ENCODE data around the gene NLGN4X.
"Not testable (repeated sequence)": the region's sequence is repeated elsewhere in the genome, so short reads cannot be mapped to it uniquely, and the experiment has no call there.

NLGN4X gene

GRCh38 chrX:6002056-6002455, 226.6 kb downstream of the NLGN4X start:
- DNase-seq = no peak

- DNase-seq = no peak
Observed at GRCh38 chrX:5998901-5999300, 229.8 kb downstream of the NLGN4X start.

- DNase-seq = no peak
Observed at GRCh38 chrX:5998456-5998855, 230.2 kb downstream of the NLGN4X start.

GRCh38 chrX:5991393-5991792, 237.3 kb downstream of the NLGN4X start:
- DNase-seq = no peak

GRCh38 chrX:5979338-5979737, 249.3 kb downstream of the NLGN4X start:
- DNase-seq = no peak

GRCh38 chrX:5976332-5976731, 252.3 kb downstream of the NLGN4X start:
- no peak for DNase-seq

GRCh38 chrX:5971300-5971699, 257.4 kb downstream of the NLGN4X start:
- no peak for DNase-seq

- no peak for DNase-seq
Observed at GRCh38 chrX:5965406-5965805, 263.3 kb downstream of the NLGN4X start.

- DNase-seq = no peak
Observed at GRCh38 chrX:5959286-5959685, 269.4 kb downstream of the NLGN4X start.

- DNase-seq = no peak
Observed at GRCh38 chrX:5958523-5958922, 270.1 kb downstream of the NLGN4X start.

- DNase-seq = no peak
Observed at GRCh38 chrX:5957506-5957905, 271.2 kb downstream of the NLGN4X start.

- no peak for DNase-seq
Observed at GRCh38 chrX:5936438-5936837, 292.2 kb downstream of the NLGN4X start.

GRCh38 chrX:5928224-5928623, 300.4 kb downstream of the NLGN4X start:
- DNase-seq = no peak

- no peak for DNase-seq
Observed at GRCh38 chrX:5916945-5917344, 311.7 kb downstream of the NLGN4X start.

GRCh38 chrX:5915783-5916182, 312.9 kb downstream of the NLGN4X start:
- no peak for DNase-seq

GRCh38 chrX:5907207-5907606, 321.5 kb downstream of the NLGN4X start:
- no peak for DNase-seq

GRCh38 chrX:5903586-5904190, 325.0 kb downstream of the NLGN4X start:
- DNase-seq = not testable (repeated sequence)

- DNase-seq = no peak
Observed at GRCh38 chrX:5898463-5898862, 330.2 kb downstream of the NLGN4X start.

GRCh38 chrX:5891378-5891777, 337.3 kb downstream of the NLGN4X start:
- DNase-seq = no peak

GRCh38 chrX:5876984-5877596, 351.6 kb downstream of the NLGN4X start:
- no peak for DNase-seq

- no peak for DNase-seq
Observed at GRCh38 chrX:5870238-5870637, 358.4 kb downstream of the NLGN4X start.

GRCh38 chrX:5869786-5870185, 358.9 kb downstream of the NLGN4X start:
- no peak for DNase-seq

- DNase-seq = no peak
Observed at GRCh38 chrX:5867778-5868177, 360.9 kb downstream of the NLGN4X start.

GRCh38 chrX:5857232-5857631, 371.4 kb downstream of the NLGN4X start:
- no peak for DNase-seq

- DNase-seq = no peak
Observed at GRCh38 chrX:5852941-5853340, 375.7 kb downstream of the NLGN4X start.

Data from activated CD8-positive, alpha-beta memory T cell treated with anti-CD3 and anti-CD28 coated beads, Interleukin-2, amount 50 U/mL, for 4 hours (primary cell).